OCI-M1 (cell line): ENCODE data around the gene RASGRP4.
"Not testable (repeated sequence)": the region's sequence is repeated elsewhere in the genome, so short reads cannot be mapped to it uniquely, and the experiment has no call there.

ENCODE experiments used
- DNase-seq: peaks from one replicate; lab custom pipeline; 2025; lab: John Stamatoyannopoulos, UW

The RASGRP4 gene

DNA sequence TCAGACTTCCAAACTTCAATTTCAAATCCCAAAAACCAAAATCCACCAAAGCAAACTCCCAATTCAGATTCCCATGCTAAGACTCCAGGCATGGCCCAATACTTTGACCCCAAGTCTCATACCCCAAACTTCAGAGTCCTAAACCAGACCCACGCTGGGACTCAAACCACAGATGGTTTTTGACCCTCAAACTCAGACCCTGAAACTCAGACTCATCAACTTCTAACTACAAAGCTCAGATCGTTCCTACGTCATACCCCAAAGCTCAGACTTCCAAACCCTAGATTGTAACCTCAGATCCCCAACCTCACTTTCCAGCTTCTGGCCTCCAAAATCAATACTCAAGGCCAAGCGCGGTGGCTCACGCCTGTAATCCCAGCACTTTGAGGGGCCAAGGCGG is 19.3 kb upstream of the RASGRP4 start:
- DNase-seq, result no peak

DNA sequence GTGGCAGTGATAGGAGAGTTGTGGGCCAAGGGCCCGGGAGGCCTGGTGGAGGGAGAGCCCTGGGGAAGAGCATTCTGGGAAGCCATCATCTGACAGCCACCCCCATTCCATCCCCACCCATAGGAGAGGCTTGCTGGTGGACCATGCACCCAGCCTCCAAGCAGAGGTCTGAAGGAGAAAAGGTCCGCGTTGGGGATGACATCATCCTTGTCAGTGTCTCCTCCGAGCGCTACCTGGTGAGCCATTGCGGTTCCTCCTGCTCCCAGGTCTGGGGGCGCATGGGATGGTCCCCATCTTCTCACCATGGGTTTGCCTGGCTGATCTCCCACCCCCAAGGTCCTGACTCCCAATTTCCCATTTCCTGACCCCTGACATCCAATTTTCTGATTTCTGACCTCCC is 18.0 kb upstream of the RASGRP4 start:
- DNase-seq, result no peak

DNA sequence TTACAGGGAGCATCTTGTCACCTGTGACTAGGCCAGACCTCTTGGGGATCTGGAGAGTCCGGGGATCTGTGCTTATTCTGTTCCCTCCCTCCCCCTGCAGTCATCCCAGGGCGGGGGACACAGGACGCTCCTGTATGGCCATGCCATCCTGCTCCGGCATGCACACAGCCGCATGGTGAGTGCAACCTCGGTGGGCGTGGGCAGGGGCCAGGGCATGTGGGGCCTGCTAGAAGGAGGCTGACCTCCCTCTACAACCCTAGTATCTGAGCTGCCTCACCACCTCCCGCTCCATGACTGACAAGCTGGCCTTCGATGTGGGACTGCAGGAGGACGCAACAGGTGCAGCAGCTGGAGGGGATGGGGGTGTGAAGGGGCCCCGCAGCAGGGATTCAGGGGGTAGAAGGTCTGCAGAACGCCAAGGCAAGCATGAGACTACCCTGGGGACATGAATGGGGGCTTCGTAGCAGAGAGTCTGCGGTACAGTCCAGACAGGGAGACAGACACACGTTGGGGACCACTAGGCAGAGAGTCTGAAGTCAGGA is 17.5 kb upstream of the RASGRP4 start:
- no peak for DNase-seq

DNA sequence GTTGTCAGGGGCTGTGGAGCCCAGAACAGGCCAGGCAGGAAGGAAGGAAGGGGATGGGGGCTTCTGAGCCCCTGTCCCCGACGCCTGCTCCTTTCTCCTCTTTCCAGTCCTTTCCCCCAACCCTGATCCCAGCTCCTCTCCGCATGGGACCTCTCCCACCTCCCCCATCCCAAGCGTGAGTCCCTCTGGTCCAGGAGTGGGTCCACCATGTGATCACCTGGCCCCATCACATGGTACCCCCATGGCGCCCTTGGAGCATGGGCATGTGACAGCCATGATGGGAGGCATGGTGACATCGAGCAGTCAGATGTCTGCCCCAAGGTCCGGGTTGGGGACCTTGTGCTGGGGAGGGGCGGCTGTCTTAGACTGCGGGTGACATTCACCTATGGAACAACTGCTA is 16.7 kb upstream of the RASGRP4 start:
- DNase-seq, result no peak

DNA sequence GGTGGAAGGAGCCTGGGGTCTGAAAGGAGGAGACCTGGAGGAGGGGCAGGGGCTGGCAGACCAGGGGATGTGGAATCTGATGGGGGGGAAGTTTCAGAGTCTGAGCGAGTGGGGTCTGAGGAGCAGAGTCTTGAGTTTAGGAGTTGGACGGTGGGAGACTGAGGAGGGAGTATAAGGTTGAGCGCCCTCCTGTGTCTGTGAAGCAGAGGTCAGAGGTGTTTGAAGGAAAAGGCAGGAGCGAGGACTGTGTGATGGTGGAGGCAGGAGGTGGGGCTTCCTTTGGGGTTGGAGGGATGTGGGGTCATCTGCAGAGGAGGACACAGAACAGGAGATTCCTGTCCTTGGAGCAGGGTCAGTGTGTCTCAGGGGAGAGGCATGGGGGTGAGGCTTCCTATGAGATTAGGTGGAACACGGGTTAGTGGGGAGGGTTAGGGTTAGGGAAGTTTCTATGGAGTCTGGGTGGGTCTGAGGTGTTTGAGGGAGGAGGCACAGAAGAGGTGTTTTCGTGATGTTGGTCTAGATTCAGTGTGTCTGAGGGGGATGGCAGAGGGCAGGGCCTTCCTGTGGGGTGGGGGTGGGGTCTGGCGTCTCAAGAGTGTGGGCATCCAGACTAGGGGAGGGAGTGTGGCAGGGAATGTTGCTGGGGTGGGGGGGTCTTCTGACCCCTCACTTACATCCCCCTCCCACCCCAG is 15.8 kb upstream of the RASGRP4 start:
- DNase-seq, result peak; percentile 48

DNA sequence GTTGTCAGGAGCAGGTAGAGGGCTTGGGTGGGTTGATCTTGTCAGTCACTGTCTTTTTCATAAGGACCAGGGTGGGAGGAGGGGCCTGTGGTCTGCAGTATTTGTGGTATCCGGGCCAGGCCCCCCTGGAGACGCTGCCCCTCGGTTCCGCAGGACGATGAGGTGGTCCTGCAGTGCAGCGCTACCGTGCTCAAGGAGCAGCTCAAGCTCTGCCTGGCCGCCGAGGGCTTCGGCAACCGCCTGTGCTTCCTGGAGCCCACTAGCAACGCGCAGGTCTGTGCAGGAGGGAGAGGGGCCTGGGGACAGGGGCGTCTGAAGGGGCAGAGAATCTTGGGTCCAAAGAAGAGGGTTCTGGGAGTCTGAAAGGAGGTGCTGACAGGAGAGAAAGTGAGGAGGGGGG is 14.6 kb upstream of the RASGRP4 start:
- no peak for DNase-seq

DNA sequence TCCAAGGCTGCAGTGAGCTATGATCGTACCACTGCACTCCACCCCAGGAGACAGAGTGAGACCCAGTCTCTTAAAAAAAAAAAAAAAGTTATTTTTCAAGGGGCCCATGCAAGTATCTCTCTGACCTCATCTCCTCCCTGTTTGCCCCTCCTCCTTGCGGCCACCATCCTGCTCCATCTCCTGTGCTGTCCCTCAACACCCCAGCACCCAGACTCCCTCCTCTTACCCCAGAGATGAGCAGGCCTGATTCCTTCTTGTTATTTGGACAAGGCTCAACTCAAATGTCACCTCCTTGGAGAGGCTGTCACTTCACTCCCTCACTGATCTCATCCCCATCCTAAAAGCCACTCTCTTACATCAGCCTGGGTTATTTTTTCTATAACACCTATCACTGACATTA is 11.9 kb upstream of the RASGRP4 start:
- DNase-seq, result no peak

DNA sequence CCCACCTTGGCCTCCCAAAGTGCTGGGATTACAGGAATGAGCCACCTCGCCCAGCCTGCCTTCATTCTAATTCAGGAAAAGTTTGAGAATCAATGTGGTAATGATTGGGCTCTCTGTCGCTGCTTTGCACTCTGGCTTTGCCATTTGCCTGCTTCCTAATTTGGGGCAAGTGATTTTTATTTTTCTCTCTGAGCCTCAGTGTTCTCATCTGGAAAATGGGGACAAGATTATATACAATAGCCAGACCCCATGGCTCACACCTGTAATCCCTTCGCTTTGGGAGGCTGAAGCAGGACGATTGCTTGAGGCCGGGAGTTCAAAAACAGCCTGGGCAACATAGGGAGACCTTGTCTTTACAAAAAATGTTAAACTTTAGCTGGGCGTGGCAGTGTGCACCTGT is 11.3 kb upstream of the RASGRP4 start:
- no peak for DNase-seq

DNA sequence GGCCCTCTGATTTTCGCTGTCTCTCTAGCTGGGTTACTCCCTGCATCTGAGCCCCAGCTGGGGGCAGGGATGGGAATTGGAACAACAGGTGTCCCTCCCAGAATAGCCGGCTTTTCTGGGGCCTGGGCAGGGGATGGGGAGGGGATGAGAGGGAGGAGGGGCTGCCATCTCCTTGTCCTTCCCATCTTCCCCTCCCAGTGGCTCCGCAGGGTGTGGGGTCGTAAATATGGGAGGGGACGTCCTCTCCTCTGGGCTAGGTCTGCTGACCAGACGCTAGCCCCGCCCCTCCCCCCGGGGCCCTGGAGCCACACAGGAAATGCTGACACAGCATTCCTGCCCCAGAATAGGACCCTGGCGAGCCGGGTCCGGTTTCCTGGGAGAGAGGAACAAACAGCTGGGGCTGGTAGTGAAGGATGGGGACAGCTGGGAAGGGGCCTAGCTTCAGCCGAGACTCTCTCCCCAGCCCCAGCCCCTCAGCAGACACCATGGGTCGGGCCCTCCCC is 8.6 kb upstream of the RASGRP4 start:
- no peak for DNase-seq

DNA sequence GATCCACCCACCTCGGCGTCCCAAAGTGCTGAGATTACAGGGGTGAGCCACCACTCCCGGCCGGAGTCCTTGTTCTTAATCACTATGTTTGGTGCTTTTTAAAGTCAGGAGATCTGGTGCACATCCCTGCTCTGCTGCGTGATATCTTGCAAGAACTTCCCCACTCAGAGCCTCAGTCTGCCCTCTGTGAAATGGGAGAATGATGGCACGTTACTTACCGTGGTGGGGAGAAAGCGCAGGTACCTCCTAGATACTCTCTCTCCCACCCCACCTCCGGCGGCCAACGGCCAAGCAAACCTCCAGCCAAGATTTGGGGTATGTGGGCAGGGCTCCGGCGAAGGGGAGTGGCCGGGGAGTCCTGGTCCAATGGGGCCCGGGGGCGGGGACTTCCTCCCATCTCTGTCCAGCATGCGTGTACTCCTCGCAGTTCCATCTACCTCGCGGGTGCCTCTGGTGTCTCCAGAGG is 7.3 kb upstream of the RASGRP4 start, which contains the start of gene RYR1:
RYR1 (plus strand) TSS at position 424 of the 466 bp plus-strand sequence. CDS start 139 bp downstream, outside the sequence.
- peak; percentile 16 for DNase-seq

DNA sequence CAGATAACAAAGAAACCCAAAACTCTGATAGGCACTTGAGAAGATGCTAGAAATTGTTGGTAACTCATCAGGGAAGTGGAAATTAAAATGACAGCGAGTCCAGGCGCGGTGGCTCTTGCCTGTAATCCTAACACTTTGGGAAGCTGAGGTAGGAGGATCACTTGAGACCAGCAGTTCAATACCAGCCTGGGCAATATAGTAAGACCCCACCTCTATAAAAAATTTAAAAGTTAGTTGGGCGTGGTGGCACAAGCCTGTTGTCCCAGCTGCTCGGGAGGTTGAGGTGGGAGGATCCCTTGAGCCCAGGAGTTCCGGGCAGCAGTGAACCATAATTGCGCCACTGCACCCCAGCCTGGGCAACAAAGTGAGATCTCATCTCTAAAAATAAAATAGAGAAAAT is 4.9 kb upstream of the RASGRP4 start:
- no peak for DNase-seq

DNA sequence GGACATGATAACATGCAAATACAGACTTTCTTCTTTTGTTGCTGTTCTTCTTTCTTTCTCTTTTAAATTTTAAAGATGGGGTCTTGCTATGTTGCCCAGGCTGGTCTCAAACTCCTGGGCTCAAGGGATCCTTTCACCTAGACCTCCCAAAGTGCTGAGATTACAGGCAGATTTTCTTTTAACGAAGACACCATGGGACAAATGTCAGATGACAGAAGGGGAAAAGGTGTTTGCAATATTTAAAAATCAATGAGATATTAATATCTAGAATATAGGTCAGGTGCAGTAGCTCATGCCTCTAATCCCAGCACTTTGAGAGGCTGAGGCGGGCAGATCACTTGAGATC is 3.8 kb upstream of the RASGRP4 start:
- no peak for DNase-seq

DNA sequence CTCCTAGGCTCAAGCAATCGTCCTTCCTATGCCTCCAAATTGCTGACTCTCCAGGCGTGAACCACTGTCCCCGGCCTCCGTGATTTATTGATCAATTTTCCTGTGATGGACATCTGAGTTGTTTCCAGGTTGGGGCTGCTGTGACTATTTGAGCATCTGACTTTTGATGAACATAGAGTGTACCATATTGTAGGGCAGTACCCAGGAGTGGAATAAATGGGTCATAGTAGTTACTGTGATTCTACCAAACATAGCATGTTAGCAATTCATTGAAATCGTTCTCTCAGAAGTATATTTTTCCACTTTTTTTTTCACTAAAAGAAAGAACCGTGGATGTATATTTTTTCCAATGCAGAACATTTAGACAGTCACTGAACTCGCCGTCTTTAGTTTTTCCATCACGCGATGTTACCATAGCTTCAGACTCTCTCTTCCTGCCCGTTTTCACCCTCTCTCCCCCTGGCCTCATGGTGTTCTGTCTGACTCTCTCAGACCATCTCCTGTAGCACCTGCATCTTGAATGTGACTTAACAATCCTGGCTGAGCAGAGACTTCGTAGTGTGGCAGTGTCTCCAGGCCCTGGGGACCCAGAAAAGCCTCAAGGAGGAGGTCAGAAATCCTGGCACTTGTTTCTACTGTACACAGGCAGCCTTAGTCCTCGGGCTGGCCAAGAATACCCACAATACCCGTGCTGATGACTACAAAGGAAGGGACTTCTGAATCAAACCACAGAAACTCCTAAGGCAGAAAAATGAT is 3.2 kb upstream of the RASGRP4 start:
- DNase-seq, result peak; percentile 8

DNA sequence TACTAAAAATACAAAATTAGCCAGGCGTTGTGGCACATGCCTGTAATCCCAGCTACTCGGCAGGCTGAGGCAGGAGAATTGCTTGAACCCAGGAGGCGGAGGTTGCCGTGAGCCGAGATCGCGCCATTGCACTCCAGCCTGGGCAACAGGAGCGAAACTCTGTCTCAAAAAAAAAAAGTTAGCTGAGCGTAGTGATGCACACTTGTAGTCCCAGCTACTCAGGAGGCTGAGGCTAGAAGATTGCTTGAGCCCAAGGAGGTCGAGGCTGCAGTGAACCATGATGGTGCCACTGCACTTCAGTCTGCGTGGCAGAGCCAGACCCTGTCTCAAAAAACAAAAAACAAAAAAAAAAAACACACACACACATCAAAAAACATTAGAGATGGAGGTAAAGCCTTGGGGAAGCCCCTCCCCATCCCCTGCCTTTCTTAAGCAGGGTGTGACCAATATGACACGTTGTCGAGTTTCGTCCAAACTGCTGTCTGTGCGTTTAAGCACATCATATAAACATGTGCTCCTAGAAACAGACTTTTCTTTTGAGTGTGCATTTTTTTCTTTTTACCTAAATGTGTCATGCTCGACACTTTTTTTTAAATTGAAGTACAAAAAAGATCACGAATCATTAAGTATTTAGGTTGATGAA is 1.1 kb upstream of the RASGRP4 start:
- DNase-seq, result not testable (repeated sequence)

DNA sequence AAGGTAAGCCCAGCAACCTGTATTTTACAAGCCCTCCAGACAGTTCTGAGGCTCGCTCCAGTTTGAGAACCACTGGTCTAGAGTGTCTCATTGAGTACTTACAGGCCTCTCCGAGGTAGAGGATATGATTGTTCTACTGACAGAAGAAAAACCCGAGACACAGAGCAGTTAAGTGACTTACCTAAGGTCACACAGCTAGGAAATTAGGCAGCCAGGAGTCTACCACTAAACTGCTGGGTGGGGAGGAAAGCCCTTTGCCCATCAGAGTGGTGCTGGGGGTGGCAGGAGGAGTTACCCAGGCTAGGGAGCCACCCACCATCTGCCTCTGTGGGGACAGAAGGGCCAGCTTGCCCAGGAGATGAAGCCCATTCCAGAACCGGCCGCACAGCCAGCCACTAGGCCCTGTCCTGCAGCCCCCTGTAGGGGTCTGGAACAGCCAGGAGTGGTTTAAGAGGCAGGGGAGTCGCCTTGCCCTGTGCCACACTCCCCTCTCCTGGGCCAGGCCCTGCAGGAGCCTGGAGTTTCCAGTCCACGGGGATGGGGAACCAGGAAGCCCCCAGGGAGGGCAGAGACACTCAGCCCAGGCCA is 703 bp downstream of the RASGRP4 start:
- DNase-seq, result no peak

DNA sequence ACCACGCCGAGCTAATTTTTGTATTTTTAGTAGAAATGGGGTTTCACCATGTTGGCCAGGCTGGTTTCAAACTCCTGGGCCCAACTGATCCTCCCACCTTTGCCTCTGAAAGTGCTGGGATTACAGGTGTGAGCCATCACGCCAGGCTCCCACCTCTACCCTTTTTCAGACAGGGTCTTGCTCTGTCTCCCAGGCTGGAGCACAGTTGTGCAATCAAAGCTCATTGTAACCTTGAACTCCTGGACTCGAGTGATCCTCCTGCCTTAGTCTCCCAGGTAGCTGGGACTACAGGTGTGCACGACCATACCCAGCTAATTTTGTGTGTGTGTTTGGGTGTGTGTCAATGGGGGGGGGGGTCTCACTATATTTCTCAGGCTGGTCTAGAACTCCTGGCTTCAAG is 1.7 kb downstream of the RASGRP4 start:
- no peak for DNase-seq

DNA sequence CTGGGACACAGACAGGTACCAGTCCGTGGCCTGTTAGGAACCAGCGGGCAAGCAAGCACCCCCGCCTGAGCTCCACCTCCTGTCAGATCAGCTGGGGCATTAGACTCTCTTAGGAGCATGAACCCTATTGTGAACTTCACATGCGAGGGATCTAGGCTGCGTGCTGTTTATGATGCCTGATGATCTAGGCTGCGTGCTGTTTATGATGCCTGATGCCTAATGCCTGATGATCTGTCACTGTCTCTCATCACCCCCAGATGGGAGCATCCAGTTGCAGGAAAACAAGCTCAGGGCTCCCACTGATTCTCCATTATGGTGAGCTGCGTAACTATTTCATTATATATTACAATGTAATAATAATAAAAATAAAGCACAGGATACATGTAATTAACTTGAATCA is 3.6 kb downstream of the RASGRP4 start:
- no peak for DNase-seq

DNA sequence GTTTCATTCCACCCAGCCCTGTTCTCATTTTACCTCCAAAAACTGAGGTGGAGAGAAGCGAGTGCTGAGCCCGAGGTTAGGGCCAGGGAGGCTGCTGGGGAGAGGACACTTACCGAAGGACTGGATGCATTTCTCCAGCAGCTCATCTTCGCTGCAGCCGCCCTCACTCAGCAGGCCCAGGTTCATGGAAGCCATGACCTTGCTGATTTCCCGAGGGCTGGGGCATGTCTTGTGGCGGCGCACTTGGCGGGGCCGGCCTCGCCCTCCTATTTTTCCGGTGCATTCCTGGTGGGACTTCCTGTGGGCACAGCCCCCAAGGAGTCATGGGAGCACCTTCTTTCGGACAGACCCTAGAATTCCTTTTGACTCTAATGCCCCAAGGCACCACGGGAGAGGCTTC is 4.2 kb downstream of the RASGRP4 start:
- no peak for DNase-seq

DNA sequence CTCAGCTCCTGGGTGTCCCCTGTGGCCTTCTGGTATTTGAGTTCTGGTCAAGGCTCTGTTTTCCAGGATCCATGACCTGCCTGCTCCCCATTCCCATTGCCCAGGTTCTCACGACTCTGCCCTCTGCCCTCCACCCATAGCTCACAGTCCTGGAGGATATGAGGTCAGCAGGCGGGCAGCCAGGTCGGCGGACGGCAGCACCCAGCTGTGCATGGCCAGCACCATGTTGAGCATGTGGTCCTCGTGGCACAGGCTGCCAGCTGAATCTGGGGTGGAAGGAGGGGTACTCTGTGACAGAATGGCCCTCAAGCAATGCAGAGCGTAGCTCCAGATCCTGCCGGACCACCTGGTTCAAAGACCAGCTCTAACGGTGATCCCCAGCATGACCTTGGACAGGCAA is 5.1 kb downstream of the RASGRP4 start:
- no peak for DNase-seq

DNA sequence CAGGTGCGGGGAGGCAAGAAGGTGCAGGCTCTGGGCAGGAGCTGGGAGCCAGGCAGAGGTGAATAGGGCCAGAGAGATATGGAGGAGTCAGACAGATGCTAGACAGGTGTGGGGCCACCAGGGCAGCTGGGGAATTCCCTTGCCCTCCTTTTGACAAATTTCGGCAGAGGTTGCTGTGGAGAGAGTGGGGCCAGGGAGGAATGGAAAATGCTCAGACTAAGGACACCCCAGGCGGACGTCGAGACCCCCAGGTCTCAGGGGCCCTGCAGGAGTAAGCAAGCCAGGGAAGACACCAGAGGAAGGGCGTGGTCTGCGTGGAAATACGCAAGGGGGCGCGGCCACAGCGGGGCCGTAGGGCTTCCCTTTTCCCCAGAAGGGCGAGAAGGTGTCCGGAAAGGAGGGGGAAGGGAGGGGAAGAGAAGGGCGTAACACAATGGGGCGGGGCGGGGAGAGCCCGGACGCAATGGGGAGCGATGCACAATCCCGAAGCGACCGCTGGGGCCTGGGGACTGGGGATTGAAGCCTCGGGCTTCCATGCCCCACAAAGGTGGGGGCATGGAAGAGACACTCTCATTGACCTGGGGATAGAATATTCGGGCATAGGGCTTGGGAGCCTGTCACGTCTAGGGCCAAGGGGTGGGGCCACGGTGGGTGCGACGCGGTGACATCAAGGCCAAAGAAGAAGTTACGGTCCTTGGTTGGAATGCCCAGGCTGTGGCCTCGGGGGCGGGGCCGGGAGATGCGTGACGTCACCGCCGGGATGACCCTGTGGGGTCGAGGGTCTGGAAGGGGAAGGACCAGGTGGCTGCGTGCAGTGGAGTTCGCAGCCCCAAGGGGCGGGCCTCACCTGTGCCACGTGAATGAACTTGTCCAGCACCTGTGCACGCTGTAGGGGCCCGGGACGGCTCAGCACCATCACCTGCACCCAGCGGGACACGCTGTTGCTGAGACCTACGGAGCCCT is 8.2 kb downstream of the RASGRP4 start:
- DNase-seq, result peak; percentile 93

DNA sequence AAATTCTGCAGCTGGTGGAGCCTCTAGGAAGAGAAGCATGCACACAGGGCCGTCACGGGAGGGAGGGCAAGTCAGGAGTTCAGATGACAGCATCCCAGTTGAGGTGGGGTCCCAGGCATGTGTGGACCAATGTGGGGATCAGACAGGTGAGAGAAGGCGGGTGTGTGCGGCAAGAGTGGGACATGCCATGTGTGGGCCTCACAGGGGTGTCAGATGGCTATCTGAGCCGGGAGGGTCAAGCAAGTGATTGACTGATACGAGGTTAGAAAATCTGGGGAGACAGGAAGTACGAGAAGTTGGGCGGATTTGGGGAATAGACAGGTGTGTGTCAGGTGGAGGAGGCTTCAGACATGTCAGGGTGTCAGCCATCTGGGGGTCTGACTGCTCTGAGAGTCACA is 8.9 kb downstream of the RASGRP4 start:
- no peak for DNase-seq
